ENCODE measurements around the gene ZBTB32.

The ZBTB32 gene

DNA sequence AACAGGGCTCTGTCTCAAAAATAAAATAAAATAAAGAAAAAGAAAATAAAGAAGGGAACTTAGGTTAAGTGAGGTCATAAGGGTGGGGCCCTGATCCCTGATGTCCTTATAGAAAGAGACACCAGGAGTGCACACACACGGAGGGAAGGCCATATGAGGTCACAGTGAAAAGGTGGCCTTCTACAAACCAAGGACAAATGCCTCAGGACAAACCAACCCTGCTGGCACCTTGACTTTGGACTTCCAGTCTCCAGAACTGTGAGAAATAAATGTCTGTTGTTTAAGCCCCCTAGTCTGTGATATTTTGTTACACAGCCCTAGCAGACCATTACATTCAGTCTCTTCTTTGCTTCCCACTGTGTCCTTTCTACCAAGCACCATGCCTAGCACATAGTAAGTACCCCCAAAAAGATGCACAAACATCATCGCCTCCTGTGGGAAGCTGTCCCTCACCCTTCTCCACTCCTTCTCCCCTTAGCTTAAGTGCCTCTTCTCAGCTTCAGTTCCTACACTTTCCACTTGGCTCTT is 8.4 kb upstream of the ZBTB32 start:
- no peak for DNase-seq (ENCODE audit: low read depth)
- TF ChIP-seq, protein P1, sequence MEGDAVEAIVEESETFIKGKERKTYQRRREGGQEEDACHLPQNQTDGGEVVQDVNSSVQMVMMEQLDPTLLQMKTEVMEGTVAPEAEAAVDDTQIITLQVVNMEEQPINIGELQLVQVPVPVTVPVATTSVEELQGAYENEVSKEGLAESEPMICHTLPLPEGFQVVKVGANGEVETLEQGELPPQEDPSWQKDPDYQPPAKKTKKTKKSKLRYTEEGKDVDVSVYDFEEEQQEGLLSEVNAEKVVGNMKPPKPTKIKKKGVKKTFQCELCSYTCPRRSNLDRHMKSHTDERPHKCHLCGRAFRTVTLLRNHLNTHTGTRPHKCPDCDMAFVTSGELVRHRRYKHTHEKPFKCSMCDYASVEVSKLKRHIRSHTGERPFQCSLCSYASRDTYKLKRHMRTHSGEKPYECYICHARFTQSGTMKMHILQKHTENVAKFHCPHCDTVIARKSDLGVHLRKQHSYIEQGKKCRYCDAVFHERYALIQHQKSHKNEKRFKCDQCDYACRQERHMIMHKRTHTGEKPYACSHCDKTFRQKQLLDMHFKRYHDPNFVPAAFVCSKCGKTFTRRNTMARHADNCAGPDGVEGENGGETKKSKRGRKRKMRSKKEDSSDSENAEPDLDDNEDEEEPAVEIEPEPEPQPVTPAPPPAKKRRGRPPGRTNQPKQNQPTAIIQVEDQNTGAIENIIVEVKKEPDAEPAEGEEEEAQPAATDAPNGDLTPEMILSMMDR (conservative IDR thresholded peaks at IDR 0.05; ENCODE audit: low read depth, low read length) = no peak
- no peak overlapping the region for H3K4me3 ChIP-seq (ENCODE audit: low read length)

DNA sequence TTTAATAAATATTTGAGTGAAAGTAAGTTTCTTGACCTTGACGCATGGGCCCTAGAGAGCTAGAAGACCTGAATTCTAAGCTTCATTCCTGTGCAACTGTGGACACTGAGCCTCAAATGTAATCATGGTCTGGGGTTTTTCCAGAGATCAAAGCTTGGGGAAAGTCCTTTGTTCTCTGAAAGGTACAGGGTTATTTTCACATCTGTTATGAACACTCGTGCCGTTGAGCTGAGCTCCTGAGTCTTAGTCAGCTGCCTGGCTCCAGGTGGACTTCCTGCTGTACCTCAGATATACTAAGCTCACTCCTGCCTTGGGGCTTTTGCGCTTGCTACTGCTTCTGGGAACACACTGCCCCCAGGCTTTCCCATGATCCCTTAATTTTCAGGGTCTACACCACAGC is 7.5 kb upstream of the ZBTB32 start:
- no peak for DNase-seq (ENCODE audit: low read depth)
- H3K4me3 ChIP-seq (ENCODE audit: low read length) = no peak overlapping the region
- TF ChIP-seq, protein P1 (conservative IDR thresholded peaks at IDR 0.05; ENCODE audit: low read depth, low read length) = no peak

DNA sequence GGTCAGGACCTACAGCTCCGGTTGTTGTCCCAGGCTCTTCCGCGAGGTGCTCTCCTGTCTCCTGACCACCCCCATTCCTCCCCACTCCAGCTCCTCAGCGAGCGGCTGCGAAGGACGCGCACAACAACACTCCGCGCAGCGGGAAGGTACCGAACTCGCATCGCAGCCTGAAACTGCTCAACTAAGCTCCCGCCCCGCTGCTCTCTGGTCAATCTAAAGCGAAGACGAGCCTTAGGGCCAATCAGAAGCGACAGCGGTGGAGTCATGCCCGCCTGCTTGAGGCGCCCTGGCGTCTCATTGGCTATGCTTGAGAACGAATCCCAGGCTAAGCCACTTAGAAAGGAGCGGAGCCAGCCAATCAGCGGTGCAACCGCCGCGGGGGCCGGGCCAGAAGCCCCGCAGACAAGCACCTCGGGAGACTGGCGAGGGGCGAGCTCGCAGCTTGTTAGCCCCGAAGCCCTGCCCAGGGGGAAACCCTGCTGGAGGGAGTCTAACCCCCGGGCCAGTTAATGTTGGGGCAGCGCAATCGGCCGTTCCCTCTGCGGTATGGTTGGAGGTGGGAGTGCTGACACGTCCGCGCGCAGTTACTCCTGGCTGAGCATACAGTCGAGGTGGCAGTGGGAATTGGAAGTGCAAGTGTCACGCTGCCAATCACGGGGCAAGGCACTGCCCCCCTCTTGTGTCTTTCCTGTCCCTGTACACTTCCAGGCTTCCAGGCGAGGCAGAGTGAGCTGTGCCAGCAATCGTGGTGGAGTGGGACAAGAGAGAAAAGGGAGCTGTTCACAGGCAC is 1.9 kb upstream of the ZBTB32 start:
- TF ChIP-seq, protein P1 (conservative IDR thresholded peaks at IDR 0.05; ENCODE audit: low read depth, low read length) = no peak
- DNase-seq (ENCODE audit: low read depth) = peak; percentile 91
- H3K4me3 ChIP-seq (ENCODE audit: low read length) = peak overlapping the region; percentile 65

DNA sequence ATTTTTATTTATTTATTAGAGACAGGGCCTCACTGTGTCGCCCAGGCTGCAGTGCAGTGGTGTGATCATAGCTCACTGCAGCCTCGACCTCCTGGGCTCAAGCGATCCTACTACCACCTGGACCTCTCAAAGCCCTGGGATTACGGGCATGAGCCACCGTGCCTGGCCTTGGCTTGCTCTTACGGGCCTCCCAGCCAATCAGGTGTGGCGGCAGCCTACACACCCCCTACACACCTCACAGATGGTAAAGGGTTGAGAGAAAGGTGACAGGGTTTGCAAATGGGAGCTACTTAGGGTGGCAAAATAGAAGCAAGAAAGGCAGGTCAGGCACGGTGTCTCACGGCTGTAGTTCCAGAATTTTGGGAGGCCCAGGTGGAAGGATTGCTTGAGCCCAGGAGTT is 1.0 kb upstream of the ZBTB32 start:
- no peak for DNase-seq (ENCODE audit: low read depth)
- TF ChIP-seq, protein P1 (conservative IDR thresholded peaks at IDR 0.05; ENCODE audit: low read depth, low read length) = no peak
- H3K4me3 ChIP-seq (ENCODE audit: low read length) = no peak overlapping the region

DNA sequence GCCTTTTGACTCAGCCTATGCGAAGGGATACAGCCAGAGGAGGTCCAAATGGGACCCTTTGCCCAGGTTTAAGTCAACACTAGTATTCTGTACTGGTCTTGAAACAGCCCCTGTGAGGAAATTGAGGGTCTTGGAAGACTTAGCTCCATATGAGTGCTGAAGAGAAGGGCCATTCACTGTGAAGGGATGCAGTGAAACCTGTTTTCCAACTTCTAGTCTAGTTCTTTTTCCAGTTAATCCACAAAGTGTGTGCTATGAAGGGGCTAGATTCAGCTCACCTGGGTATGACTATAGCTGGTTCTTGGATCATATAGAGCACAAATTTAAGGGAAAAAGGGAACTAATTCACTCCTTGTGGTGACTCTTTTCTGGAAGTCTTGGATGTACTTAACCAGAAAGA is 4.0 kb downstream of the ZBTB32 start:
- TF ChIP-seq, protein P1 (conservative IDR thresholded peaks at IDR 0.05; ENCODE audit: low read depth, low read length) = no peak
- no peak for DNase-seq (ENCODE audit: low read depth)

DNA sequence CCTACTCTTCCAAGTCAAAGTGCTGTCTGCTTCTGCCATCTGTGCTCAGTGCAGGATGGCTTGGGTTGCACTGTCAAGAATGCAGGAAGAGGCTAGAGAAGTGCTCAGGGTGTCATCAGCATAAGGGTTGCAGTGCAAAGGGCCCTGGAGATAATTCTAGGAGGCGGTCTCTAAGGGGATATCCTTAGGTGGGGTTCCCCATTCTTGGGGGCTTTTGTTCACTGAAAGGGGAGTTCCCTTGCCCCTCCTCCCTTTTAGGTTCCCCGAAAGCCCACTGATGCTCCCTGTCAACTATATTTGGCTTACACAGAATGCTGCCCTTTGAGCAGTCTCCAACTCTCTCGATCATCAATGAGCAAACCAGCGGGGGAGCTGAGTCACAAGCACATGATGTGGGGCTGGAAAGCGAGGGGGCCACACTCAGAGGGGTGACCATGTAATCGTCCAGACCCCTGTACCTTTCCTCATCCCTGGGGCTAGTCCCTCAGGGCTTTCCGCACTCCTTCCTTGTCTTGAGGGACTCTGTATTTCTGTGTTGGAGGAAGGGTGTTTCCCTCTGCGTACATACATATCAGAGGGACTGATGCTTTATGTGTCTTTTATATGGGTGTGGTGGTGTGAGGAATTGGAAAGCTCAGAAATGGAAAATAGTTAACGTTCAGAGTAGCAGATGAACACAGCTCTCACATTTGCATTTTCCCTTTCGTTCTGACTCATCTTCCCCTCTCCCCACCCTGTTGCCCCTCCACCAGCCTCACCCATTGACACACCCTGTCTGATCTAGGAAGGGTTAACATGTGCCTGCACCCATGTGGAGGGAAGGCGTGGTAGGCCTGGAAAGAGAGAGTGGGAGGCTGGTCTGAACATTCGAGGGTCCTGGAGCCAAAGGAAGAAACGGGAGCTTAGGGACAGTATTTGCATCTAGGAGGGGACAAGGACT is 6.7 kb downstream of the ZBTB32 start:
- H3K4me3 ChIP-seq (ENCODE audit: low read length) = no peak overlapping the region
- DNase-seq (ENCODE audit: low read depth) = no peak
- TF ChIP-seq, protein P1 (conservative IDR thresholded peaks at IDR 0.05; ENCODE audit: low read depth, low read length) = no peak

More for the DNA sequence above, 4.0 kb downstream of the ZBTB32 start:
- H3K4me3 ChIP-seq (ENCODE audit: low read length) = no peak overlapping the region

Measured in retinal pigment epithelial cell (primary cell).